ENCODE results near the gene DNLZ.

- TF ChIP-seq CTCF (conservative IDR thresholded peaks at IDR 0.05; ENCODE audit: low read length) (no peak), EZH2phosphoT487 (IDR thresholded peaks at IDR 0.05; ENCODE audit: borderline replicate concordance, low read depth, low read length) (no peak)
Observed at GRCh38 chr9:136334541-136334940, 29.0 kb downstream of the DNLZ start.
